Measurements from ENCODE around the gene IGF1R. TPM values are rescaled to one million over a fixed set of nuclear protein-coding genes. Genes with fewer than 3 reads are reported as not detected.
"Not testable (repeated sequence)": the region's sequence is repeated elsewhere in the genome, so short reads cannot be mapped to it uniquely, and the experiment has no call there.

The IGF1R gene
- polyA plus RNA-seq, 4 donors: 25.1 to 53.9 (median 48.3) TPM

DNA sequence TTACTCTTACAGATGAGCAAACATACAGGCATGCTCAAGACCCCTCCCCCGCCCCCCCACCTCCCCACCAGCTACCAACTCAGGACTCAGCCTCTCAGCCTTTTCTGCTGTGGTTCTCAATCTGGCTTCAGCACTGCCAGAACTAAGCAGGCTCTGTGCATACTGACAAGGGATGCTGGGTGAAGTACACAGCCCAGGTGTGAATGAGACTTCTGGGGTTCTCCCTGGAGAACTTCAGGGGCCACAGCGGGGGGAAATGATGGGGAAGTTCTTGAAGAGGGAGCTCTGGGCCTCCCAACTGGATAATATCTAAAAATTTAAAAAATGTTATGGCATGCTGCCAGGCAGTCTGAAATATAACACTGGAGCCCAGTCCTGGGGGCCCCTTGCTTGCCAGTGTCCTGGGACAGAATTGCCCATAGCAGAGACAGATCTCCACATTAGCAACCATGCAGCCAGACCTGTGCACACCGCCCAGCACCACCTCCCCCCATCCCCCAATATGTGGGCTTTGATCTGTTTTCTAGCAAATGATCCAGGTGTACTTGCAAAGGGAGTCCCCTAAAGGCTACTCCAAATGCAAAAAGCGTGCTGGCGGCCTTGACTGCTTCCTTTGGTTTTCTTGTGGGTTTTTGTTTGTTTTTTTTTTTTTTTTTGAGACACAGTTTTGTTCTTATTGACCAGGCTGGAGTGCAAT, 317.9 kb downstream of the IGF1R start:
- DNase-seq (ENCODE audit: low read depth in 4 of 4, low spot score in 3 of 4): no peak

DNA sequence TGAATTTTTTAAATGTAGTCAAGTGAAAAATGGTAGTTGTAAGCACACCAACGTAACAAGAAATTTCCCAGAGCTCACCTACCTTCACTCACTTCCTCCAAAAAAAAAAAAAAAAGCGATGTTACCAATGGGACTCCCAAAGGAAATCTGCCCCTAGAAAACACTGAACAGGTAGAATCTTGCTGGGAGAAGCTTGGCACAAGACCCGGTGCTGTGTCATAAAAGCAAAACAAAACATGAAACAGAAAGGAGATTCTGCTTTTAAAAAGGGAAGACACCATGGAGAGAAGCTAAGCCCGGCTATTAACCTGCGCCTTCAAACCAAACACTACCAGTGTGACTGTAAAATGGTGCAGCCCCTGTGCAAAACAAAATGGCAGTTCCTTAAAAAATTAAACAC, 318.8 kb downstream of the IGF1R start:
- DNase-seq (ENCODE audit: low read depth in 4 of 4, low spot score in 3 of 4): no peak

DNA sequence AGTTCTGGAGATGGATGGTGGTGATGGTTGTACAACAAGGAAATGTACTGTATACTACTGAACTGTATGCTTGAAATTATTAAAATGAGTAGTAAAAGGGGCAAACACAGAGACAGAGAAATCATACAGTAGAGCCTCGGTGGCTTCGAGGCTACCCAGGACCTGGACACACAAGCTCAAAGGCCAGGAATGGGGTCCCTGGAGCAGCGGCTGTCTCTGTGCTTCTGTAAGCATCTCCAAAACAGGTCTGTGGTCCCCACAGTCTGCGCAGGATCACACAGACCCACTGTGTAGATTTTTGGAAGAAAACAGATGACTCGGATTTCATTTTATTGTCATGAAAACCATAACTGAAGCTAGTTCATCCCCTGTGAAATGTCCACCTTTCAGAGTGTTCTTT, 319.6 kb downstream of the IGF1R start:
- no peak for DNase-seq (ENCODE audit: low read depth in 4 of 4, low spot score in 3 of 4)

DNA sequence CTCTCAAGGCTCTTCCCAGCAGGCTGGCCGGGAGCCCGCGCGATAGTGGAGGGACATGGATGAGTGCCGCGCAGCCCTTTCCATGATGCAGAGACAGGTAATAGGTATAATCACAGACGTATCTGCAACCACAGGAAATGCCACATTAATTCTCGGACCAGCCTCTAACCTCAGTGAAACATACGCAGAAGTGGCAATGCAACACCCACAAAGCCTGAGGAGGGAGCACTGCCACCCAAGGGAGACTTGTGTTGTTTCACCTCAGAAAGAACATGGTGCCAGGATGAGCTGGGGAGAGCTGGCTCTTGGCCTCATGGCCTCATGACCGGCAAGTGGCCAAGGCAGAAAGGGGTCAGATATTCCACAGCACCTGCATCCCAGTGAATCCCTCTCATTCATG, 320.2 kb downstream of the IGF1R start:
- no peak for DNase-seq (ENCODE audit: low read depth in 4 of 4, low spot score in 3 of 4)

DNA sequence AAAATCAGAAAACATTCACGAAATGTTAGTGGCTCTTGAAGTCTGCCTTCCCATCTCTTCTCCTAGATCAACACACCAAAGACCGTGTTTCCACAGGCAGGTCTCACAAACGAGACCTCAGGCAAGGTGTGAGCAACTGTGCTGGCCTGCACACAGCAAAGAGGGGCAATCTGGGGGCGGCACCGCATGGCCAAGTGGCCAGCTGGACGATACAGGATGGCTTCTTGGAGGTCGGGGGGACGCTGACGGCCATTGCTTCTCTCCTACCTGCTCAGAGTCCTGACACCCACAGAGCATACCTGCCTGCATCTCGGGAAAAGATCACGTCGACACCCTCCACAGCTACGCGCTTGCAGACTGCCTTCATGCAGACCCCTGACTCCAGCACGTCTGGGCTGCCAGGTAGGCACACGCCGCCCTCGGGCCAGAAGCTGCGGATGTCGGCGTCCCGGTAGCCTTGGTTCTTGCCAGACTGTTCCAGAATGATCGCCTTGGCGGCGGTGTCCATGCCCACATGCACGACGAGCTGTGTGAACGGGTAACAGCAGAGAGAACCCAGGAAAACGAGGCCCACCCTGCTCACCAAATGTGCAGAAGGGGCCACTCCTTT, 320.9 kb downstream of the IGF1R start:
- no peak for DNase-seq (ENCODE audit: low read depth in 4 of 4, low spot score in 3 of 4)

DNA sequence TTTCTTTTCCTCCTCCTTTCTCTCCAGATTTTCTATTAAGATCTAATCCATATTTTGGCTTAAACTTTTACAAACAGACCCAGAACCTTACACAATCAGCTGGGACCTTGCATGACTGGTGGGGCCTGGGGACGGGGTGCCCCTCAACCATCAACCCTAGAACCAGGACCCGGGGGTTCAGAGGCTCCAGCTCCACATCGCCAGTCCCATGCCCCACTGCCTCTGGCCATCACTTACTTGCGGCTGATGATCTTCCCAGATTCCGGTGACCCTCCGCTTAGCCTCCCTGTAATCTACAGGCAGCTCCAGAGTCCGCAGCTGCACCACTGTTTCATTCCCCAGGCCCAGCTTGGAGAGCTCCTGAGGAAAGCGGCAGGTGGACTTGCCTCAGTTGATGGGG, 322.5 kb downstream of the IGF1R start:
- no peak for DNase-seq (ENCODE audit: low read depth in 4 of 4, low spot score in 3 of 4)

DNA sequence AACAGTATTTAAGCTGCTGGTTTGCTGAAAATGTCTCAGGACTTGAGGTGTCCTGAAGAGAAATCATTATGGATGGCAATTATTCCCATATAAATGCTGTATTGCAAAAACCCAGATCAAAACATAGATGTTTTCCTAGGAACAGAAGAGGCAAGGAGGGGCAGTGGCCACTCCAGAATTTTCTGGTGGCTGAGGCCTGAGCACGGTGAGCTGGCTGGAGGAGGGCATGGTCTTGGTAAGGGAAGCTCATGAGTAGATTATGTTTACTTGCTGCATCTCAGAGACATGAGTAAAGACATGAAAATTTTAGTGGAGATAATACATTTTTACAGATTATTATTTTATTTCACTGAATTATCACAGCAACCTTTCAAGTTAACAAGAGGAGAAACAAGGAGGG, 328.2 kb downstream of the IGF1R start:
- no peak for DNase-seq (ENCODE audit: low read depth in 4 of 4, low spot score in 3 of 4)

DNA sequence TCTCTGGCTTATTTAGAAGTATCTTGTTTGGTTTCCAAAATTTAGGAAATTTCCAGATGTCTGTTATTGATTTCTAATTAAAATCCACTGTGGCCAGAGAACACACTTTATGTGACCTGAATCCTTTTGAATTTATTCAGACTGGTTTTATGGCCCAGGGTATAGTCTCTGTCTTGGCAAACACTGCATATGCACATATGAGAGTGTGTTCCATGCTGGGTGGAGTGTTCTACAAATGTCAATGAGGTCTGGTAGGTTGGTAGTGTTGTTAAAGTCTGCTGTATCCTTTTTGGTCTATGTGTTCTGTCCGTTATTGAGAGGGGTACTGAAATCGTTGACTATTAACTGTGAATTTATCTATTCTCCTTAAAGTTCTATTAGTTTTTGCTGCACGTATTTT, 329.1 kb downstream of the IGF1R start:
- no peak for DNase-seq (ENCODE audit: low read depth in 4 of 4, low spot score in 3 of 4)

DNA sequence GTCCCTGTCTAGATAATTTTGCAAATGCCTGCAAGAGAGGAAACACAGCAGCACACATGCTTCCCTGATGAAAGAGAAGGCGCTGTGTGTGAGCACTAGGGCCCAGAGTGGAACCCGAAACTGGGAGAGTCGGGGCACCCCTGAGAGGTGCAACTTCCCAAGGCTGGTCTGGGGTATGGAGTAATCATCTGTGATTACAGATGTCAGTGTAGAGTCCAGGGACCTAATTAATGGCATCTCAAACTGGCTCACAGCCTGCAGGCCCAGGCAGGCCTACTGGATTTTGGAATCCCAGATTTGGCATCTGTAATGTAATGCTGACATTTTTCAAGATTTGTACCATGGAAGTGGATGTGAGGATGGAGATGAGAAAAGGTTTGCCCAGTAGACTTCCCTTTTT, 329.8 kb downstream of the IGF1R start:
- DNase-seq (ENCODE audit: low read depth in 4 of 4, low spot score in 3 of 4): no peak

DNA sequence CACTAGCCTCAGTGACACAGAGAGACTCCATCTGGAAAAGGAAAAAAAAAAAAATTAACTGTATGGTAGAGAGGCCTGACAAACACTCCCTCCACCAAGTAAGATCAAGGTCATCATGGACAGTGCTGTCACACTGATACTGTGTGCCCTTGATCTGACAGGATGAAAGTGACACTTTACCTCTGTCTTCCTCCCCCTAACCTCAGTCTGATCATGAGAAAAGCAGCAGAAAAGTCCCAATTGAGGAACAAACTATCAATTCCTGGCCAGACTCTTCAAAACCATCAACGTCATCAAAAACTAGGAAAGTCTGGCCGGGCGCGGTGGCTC, 332.5 kb downstream of the IGF1R start:
- no peak for DNase-seq (ENCODE audit: low read depth in 4 of 4, low spot score in 3 of 4)

DNA sequence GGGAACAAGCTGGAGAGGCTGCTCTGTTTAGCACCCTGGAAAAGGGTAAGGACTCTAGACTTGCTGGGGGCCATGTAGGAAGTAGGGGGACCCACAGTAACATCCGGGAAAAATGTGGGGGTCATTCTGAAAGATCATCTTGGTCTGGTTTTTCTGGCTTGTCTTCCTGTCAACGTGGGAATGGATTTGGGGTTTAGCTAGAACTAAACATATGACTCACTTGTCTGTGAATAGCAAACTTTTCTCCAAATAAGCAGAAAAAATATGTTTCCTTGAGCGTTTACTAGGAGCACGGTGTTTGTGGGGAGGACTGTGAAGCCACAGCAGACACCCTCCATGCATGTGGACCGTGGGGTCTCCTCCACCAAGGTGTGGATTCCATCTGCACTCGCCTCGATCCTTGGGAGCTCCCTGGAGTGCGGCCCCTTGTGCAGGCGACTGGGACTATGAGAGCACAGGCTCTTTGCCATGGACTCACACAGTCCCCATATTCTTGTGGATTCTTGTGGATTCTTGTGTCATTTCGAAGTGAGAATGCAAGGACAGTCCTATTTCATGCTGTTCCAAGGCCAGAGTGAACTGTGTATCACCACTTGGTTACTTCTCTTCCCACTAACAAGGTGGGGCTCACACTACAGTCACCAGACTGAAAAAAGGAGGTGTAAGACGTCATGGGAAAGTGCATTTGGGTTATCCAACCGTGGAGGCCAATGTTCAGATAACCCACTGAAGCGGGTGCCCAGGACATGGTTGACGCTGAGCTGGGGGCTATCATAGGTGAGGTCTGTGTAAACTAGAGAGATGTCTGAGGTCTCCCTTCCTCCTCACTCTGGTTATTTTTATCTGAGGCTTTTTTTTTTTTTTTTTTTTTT, 333.7 kb downstream of the IGF1R start:
- no peak for DNase-seq (ENCODE audit: low read depth in 4 of 4, low spot score in 3 of 4)

DNA sequence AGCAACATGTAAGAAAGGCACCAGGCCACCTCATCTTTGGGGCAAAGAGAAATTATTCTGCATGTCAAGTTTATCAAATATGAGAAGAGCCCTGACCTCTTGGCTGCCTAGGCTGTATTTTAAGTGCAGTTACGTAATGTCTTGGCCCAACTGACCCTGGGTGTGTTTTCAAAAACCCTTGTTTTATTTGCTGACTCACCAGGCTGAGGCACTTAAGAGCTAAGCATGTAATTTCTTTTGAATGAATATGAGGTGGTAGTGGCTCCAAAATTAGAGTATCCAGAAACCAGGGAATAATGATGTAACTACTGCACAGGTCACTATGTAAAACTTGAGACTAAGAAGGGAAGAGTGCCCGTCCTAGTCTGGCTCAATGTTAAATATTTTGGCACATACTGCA, 335.0 kb downstream of the IGF1R start:
- no peak for DNase-seq (ENCODE audit: low read depth in 4 of 4, low spot score in 3 of 4)

DNA sequence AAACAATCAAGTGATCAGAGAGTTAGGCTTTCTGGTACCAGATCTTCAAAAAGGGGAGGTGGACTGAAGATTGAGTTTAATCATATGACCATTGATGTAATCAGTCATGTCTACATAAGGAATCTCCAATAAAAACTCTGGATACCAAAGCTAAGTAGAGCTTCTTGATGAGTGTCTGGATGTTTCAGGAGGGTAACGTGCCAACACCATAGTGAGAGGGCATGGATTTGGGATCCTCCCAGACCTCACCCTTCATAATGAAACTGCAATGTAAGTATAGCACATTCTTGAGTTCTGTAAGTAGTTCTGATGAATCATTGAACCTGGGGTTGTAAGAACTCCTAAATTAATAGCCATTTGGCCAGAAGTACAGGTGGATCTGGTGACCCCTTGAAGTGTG, 337.9 kb downstream of the IGF1R start:
- DNase-seq (ENCODE audit: low read depth in 4 of 4, low spot score in 3 of 4): no peak

DNA sequence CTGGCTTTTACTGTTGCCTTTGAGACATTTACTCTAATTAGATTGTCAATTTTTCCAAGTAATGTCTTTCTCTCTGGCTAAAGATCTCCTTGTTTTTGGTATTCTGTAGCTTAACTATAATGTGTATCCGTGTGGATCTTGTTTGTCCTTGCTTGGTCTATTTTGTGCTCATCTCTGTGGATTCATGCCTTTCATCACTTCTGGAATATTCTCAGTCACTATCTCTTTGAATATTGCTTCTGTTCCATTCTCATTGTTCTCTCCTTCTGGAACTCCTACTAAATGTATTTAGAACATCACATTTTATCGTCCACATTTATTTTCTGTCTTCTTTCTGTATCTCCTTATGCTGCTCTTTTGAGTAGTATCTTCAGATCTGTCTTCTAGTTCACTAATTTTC, 346.6 kb downstream of the IGF1R start:
- DNase-seq (ENCODE audit: low read depth in 4 of 4, low spot score in 3 of 4): no peak

DNA sequence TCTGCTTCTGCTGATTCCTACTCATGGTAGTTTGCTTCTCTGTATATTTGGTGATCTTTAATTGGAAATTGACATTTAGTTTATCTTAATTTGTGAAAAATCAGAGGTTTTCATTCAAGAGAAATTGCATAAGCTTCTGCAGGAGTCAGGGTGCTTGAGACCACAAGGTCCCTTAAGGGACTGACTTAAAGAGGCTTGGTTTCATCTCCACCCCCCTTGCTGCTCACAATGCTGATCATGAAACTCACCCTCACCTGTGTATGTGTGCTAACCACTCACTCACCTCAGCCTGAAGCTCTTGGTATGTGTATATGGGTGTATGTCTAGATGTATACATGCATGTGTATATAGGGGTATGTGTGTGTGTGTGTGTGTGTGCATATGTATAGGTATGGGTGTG, 347.8 kb downstream of the IGF1R start:
- no peak for DNase-seq (ENCODE audit: low read depth in 4 of 4, low spot score in 3 of 4)

DNA sequence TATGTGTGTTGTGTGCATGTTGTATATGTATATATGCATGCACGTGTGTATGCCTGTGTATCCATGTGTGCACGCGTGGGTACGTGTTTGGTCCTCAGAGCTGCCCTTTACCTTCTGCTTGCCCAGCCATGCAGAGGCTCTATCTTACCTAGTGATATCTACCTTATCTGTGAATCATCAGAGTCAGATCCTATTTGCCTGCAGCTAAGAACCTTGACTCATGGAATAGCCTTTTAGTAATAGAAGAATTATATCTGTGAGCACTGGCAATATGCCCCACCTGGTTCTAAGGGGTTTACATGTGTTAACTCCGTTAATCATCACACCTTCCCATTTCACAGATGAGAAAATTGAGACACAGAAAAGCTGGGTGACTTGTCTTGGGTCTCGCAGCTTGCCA, 348.3 kb downstream of the IGF1R start:
- no peak for DNase-seq (ENCODE audit: low read depth in 4 of 4, low spot score in 3 of 4)

DNA sequence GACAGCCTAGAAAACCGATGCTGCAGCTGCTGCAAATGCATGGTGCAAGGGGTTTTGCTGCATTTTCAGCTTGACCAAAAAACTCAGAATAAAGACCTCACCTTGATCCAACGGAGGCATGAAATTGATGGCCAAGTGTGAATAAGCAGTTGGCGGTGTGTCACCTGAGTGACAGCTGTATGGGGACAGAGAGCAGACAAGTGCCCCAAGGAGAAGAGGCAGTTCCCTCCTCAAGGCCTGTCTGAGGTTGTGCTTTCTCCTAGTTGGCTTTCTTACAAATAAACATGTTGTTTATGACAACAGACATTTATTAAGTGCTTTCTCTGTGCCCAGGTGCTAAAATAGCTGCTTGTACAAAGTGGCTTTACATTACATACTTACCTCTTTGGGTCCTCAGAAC, 349.0 kb downstream of the IGF1R start:
- DNase-seq (ENCODE audit: low read depth in 4 of 4, low spot score in 3 of 4): no peak

DNA sequence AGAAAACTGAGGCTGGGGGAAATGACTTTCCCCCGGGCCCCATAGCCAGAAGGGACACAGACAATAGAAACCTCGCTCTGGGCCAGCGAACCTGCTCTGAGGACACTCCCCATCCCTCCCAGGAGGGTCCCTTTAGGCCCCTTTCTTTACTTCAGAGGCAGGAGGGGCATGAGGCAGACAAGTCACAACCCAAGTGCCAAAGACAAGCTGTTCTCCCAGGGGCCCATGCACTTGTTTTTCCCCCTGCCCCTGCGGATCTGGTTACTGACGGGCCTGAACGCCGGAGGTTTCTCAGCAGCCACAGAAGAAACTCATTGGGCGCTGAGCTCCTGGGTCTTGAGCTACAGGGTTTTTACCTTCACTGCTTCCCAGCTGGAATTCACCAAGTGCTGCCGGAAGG, 349.4 kb downstream of the IGF1R start:
- DNase-seq (ENCODE audit: low read depth in 4 of 4, low spot score in 3 of 4): no peak

DNA sequence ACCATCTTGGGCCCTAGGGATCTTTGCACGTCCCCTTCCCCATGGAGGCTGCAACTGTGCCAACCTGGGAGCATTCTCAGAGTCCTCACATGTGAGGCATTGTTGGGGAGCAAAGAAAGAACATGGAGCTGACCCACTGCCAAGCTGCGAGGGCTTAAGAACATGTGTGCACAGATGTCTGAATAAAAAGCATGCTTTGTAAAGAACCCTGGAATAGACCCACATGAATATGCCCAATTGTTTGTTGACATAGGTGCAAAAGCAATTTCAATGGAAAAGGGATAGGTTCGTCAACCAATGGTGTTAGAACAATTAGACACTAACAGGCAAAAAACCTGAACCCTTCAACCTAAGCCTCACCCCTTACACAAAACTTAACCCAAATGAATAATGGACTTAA, 349.9 kb downstream of the IGF1R start:
- no peak for DNase-seq (ENCODE audit: low read depth in 4 of 4, low spot score in 3 of 4)

DNA sequence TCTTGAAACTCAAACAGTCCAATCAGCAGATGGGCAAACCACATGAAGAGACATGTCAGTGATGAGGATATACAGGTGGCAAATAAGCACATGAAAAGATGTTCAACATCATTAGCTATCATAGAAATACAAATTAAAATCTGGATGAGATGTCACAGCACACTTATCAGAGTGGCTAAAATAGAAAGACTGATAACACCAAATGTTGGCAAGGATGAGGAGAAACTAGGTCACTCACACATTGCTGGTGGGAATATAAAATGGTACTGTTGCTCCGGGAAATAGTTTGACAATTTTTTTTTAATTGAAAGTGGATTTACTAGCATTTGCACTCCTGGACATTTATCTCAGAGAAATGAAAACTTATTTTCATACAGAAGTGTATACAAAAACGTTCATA, 350.9 kb downstream of the IGF1R start:
- no peak for DNase-seq (ENCODE audit: low read depth in 4 of 4, low spot score in 3 of 4)

DNA sequence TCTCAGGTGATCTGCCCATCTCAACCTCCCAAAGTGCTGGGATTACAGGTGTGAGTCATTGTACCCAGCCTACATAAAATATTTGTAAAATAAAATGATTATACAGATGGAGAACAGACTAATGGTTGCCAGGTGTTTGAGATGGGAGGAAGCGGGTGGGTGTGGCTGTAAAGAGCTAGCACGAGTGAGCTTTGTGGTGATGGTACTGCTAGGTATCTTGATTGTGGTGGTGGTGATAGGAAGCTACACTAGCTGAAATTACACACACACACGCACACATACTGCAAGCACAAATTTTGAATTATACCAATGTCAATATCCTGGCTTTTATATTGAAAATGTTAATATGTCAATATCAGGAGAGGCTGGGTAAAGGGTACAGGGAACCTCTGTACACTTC, 353.9 kb downstream of the IGF1R start:
- DNase-seq (ENCODE audit: low read depth in 4 of 4, low spot score in 3 of 4): no peak

DNA sequence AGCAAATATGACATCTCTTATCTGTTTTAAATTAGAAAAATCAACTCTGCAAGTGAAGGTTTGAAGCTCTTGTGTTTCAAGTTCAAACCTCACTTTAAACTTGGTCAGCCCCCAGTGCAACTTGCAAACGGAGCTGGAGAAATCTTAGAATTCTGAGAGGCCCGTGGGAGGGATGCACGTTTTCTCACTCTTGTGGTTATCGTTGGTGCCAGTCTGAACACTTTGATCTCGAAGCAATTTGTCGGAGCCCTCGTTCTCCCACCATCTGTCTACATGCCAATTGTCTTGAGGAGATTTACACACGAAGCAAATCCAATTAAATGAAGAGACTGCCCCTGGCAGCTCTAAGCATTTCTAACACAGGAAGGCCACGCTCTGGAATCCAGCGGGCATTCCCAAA, 355.0 kb downstream of the IGF1R start:
- DNase-seq (ENCODE audit: low read depth in 4 of 4, low spot score in 3 of 4): not testable (repeated sequence)

Measured in left renal pelvis (tissue), 4 donors.